ENCODE data around the gene B3GNT7.
"Not testable (repeated sequence)": the region's sequence is repeated elsewhere in the genome, so short reads cannot be mapped to it uniquely, and the experiment has no call there.

B3GNT7 gene

GRCh38 chr2:231404183-231404578 is 8.7 kb downstream of the B3GNT7 start:
- DNase-seq: not testable (repeated sequence)

GRCh38 chr2:231405601-231406367 is 10.3 kb downstream of the B3GNT7 start:
- DNase-seq: not testable (repeated sequence)

DNA sequence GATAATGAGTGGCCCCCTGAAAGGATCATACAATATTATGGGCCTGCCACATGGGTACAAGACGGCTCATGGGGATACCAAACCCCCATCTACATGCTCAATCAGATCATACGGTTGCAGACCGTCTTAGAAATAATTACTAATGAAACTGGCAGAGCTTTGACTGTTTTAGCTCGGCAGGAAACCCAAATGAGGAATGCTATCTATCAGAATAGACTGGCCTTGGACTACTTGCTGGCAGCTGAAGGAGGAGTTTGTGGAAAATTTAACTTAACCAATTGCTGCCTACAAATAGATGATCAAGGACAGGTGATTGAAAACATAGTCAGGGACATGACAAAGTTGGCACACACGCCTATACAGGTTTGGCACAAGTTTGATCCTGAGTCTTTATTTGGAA is 12.2 kb downstream of the B3GNT7 start:
- DNase-seq: not testable (repeated sequence)

GRCh38 chr2:231408304-231408703 is 12.8 kb downstream of the B3GNT7 start:
- DNase-seq: not testable (repeated sequence)

- DNase-seq: no peak
Measured at GRCh38 chr2:231409776-231410175, 14.3 kb downstream of the B3GNT7 start.

DNA sequence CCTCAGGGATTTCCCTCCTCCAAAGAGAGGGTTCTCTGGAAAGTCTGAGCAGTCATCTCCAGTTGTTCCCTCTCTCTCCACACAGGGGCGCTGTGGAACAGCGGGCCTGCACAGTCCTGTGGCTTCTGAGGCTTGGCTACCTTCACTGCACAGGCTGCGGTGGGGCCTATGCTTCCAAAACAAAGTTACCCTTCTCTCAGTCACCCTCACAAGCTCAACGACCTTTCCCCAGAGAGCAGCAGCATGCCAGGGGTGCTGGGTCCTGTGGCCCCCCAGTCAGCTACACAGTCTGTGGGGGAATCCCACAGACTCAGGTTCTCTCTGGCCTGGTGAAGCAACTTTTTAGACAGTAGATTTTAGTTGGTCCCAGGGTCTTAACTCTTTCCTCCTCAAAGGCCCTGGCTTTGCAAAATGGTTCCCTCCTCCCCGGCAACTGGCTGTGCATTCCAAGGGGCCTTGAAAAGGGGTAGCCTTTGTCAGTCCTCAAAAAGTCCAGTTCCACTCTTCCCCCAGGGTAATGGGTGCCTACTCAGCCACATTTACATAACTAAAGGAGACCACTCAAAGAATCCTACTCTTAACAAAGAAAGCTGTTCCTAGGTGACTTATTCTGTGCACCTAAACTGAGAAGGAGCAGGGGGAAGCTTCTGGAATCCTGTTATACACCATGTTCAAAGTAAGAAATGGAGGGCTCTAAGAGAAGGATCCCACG is 14.9 kb downstream of the B3GNT7 start:
- no peak for DNase-seq

DNA sequence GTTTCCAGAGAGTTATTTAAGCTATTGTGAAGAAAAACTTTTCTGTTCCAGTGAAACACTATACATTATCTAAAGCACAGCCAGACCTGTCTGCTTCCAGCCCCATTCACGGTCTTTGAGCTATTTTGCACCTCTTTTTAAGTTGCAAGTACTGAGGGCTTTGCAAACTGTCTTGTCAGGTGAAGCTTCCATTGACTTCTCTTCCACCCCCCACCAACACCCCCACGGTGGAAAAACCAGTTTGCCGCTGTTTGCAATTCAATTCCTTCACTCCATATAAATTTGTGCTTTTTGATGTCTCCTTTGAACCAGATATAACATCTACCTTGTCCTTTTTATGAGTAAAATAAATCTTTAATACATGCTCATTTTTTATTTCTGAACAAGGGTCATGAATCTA is 15.7 kb downstream of the B3GNT7 start:
- no peak for DNase-seq

- peak; percentile 88 for DNase-seq
Measured at GRCh38 chr2:231411831-231412617, 16.5 kb downstream of the B3GNT7 start.

GRCh38 chr2:231412618-231412963 is 17.1 kb downstream of the B3GNT7 start:
- no peak for DNase-seq

DNA sequence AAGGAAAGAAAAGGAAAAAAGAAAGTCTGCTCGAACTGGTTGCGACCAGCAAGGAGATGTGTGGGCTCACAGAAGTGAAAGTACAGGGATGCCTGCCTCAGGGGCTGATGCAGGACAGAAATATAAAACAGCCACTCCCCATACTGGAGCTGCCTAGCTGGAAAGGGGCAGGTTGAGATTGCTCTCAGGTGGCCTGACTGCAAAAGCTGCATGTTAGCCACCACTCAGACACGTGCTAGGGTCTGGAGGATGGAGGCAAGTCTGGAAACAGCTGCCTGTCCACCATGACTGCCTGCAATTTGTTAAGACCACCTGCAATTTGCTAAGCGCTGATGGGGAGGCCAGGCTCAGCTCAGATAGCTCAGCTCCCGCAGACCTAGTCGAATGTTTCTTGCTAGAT is 17.9 kb downstream of the B3GNT7 start:
- no peak for DNase-seq

GRCh38 chr2:231413921-231414476 is 18.5 kb downstream of the B3GNT7 start:
- no peak for DNase-seq

- DNase-seq: no peak
Measured at GRCh38 chr2:231415029-231415428, 19.5 kb downstream of the B3GNT7 start.

GRCh38 chr2:231418820-231419640 is 23.5 kb downstream of the B3GNT7 start:
- DNase-seq: no peak

- no peak for DNase-seq
Measured at GRCh38 chr2:231421051-231421580, 25.6 kb downstream of the B3GNT7 start.

GRCh38 chr2:231422056-231422455 is 26.5 kb downstream of the B3GNT7 start:
- DNase-seq: no peak

DNA sequence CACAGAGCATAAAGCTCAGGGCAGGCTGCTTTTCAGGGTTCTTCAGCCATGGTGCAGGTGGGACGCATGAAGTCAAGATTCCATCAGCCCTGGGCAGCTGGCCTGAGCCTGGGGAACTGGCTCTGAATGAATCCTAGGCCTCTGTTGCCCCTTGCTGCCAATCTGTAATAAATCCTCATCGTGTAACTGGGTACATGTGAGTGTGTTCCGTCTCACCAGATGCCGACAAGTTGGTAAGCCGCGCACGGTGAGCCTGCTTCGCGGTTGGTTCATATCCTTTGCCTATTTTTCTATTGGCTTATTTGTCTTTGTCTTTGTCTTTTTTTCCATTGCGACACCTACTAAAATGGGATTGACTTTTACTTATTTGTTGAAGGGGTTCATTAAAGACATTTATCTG is 27.7 kb downstream of the B3GNT7 start:
- no peak for DNase-seq

DNA sequence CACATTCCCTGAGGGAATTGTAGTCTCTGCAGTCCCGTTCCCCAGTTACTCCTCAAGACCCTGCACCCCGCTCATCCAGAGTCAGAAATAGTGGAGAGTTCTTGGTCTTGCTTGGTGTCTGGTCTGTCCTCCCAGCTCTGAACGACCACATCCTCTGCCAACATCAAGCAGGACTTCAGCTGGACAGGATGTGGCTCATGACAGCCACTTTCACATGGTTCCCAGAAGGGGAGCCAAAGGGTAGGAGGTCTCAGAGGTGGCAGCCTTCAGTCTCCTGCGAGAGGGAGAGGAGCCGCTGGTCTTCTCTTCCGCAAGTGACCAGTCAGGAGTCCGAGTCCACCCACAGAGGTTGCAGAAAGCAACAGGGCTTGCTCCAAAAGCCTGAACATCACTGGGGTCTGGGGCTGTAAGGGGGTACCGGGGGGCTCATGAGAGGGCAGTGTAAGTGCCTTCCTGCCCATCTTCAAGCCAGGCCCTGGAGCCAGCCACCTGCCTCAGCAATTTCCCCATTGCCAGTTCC is 29.8 kb downstream of the B3GNT7 start:
- DNase-seq: no peak

GRCh38 chr2:231425811-231426703 is 30.5 kb downstream of the B3GNT7 start:
- DNase-seq: no peak

DNA sequence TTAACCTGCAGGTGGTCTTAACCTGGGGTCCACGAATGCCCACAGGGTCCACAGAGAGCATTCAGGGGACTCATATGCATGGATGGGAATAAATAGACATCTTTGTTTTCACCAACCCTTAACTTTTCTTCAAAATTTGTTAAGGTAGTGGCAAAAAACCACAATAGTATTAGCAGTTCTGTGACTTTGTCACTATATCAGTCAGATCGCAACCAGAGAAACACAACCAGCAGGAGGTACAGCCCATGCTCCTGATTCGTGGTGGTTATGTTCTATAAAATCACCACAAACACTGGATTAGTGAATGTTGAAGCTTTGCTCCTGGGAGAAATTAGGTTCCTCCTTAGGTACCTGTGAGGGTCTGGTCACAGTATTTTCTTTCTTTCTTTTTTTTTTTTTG is 31.6 kb downstream of the B3GNT7 start:
- DNase-seq: no peak

DNA sequence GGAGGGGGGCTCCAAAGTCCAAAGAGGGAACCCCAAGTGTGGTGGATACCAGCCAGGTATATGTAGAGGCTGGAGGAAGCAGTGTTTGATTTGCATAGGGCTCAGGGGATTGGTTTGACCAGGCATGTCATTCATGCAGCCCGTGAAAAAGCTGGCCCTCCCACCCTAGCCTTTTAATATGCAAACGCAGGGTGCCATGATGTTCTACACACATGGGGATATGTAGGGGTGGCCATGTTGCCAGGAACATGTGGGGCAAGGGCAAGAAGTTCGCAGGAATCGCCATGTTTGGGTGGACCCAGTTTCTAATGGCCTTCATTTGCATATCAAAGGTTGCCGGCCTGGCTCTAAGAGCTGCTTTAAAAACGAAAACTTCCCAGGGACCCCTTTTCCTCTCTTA is 33.6 kb downstream of the B3GNT7 start:
- DNase-seq: no peak

DNA sequence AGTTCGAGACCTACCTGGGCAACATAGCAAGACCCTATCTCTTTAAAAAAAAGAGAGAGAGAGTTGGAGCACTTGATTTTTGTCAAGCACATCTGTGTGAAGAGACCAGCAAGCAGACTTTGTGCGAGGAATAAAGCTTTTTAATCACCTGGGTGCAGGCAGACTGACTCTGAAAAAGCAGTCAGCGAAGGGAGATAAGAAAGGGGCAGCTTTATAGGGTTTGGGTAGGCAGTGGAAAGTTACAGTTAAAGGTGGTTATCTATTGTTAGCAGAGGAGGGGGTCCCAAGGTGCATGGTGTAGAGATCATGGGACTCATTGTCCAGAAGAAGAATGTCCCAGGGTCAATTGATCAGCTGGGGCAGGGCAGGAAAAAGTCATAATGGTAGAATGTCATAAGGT is 34.4 kb downstream of the B3GNT7 start:
- DNase-seq: no peak
